Tibial nerve (tissue), 4 donors: ENCODE measurements around the gene ZMYND15. TPM values are rescaled to one million over a fixed set of nuclear protein-coding genes. Genes with fewer than 3 reads are reported as not detected.
"Not testable (repeated sequence)": the region's sequence is repeated elsewhere in the genome, so short reads cannot be mapped to it uniquely, and the experiment has no call there.

ENCODE experiments used
- DNase-seq, 2 donors: peaks; one replicate each; pipeline ENCODE4 v3.0.0-alpha.2; 2019; ENCODE audit warnings: low spot score in 2 of 2
- H3K27ac ChIP-seq, 4 donors: fragments of 200-600 bp; sonication (generic) in 3 of 4; one replicate each; pipeline ENCODE4 v1.5.1; 2017 to 2019; ENCODE audit warnings: mild to moderate bottlenecking in 1 of 4
- H3K27me3 ChIP-seq, 2 donors: fragments of 200-600 bp; sonication (generic) in 1 of 2; one replicate each; pipeline versions ENCODE4 v1.5.1 to v1.6.0; 2017 to 2019
- H3K36me3 ChIP-seq, 3 donors: fragments of 200-600 bp; sonication (generic); one replicate each; pipeline ENCODE4 v1.5.1; 2018 to 2019
- H3K4me1 ChIP-seq, 4 donors: fragments of 200-600 bp; sonication (generic) in 3 of 4; one replicate each; pipeline ENCODE4 v1.5.1; 2017 to 2019
- H3K4me3 ChIP-seq, 4 donors: fragments of 200-600 bp; sonication (generic) in 3 of 4; one replicate each; pipeline ENCODE4 v1.5.1; 2017 to 2019; ENCODE audit warnings: mild to moderate bottlenecking in 1 of 4, moderate library complexity in 1 of 4
- H3K9me3 ChIP-seq, 4 donors: fragments of 200-600 bp; sonication (generic) in 3 of 4; one replicate each; pipeline ENCODE4 v1.5.1; 2017 to 2019
- EP300 ChIP-seq, 2 donors: sonication (generic); formaldehyde crosslinking; IDR thresholded peaks; one replicate each; pipeline ENCODE4 v1.6.1; 2017; ENCODE audit warnings: antibody characterized with exemption in 2 of 2, mild to moderate bottlenecking in 1 of 2
- POLR2A ChIP-seq, 2 donors: fragments of 450-650 bp; IDR thresholded peaks; one replicate each; pipeline ENCODE4 v1.6.1; 2017; ENCODE audit warnings: antibody characterized with exemption in 2 of 2, mild to moderate bottlenecking in 2 of 2, moderate library complexity in 2 of 2
- WGBS, 2 donors: methylation state at CpG; one replicate each; pipeline ENCODE4 v1.1.5; 2018; 5-methylcytosine and 5-hydroxymethylcytosine counted together
- total RNA-seq, 4 donors: library from RNA; depleted of rRNA; stranded (reverse); fragments of >200 nt; gene quantifications; one replicate each; pipeline ENCODE4 v1.1.0, GENCODE V29; 2016
- TF ChIP-seq, protein P1 (sequence below), 5 experiments: fragments of 200-600 bp in 3 of 5; fragments of 450-650 bp in 2 of 5; sonication (generic) in 3 of 5; IDR thresholded peaks; one replicate each; pipeline ENCODE4 v1.5.1; 2016 to 2019; ENCODE audit warnings: antibody characterized with exemption in 5 of 5, mild to moderate bottlenecking in 3 of 5, moderate library complexity in 2 of 5

Gene ZMYND15
- total RNA-seq, 4 donors from 2014 or later: 0.42 to 0.66 (median 0.59) TPM; not detected in 1

DNA sequence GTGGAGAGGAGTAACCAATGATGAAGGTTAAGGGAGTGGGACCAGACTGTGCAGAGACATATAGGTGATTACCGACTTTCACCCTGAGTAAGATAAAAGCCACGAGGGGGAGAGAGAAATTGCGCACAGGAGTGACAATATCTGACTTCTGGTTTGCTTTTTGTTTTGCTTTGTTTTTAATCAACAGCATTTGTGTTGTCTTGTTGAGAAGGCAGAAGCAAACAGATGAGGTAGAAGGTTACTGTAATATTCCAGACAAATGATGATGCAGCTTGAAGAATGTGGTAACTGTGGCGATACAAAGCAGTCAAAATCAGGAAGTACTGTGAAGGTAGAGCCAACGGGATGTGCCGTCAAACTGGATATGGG is 43.2 kb upstream of the ZMYND15 start:
- TF ChIP-seq, protein P1, sequence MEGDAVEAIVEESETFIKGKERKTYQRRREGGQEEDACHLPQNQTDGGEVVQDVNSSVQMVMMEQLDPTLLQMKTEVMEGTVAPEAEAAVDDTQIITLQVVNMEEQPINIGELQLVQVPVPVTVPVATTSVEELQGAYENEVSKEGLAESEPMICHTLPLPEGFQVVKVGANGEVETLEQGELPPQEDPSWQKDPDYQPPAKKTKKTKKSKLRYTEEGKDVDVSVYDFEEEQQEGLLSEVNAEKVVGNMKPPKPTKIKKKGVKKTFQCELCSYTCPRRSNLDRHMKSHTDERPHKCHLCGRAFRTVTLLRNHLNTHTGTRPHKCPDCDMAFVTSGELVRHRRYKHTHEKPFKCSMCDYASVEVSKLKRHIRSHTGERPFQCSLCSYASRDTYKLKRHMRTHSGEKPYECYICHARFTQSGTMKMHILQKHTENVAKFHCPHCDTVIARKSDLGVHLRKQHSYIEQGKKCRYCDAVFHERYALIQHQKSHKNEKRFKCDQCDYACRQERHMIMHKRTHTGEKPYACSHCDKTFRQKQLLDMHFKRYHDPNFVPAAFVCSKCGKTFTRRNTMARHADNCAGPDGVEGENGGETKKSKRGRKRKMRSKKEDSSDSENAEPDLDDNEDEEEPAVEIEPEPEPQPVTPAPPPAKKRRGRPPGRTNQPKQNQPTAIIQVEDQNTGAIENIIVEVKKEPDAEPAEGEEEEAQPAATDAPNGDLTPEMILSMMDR (IDR thresholded peaks at IDR 0.05): no peak
- no peak for TF ChIP-seq EP300 (IDR thresholded peaks at IDR 0.05)
- no peak for TF ChIP-seq POLR2A (IDR thresholded peaks at IDR 0.05)
- 88 to 89% methylated on average over 6 of the region's 6 CpGs for WGBS, 2 donors
- peaks cover 0 to 34% (median 0%) of the 10 kb centered on the region in 3 donors for H3K36me3 ChIP-seq
- no peak for DNase-seq
- no peak overlapping the region for H3K4me3 ChIP-seq
- no peaks in the 10 kb centered on the region for H3K27me3 ChIP-seq
- no peak overlapping the region for H3K27ac ChIP-seq
- H3K4me1 ChIP-seq: peaks cover 0 to 11% (median 0%) of the 10 kb centered on the region in 4 donors
- H3K9me3 ChIP-seq: no peaks in the 10 kb centered on the region

GRCh38 chr17:4699401-4700056 is 40.1 kb upstream of the ZMYND15 start:
- 62 to 72% methylated on average over 13 of the region's 13 CpGs for WGBS, 2 donors
- not testable (repeated sequence) for H3K4me3 ChIP-seq
- peaks cover 0 to 24% (median 0%) of the 10 kb centered on the region in 3 donors for H3K36me3 ChIP-seq

DNA sequence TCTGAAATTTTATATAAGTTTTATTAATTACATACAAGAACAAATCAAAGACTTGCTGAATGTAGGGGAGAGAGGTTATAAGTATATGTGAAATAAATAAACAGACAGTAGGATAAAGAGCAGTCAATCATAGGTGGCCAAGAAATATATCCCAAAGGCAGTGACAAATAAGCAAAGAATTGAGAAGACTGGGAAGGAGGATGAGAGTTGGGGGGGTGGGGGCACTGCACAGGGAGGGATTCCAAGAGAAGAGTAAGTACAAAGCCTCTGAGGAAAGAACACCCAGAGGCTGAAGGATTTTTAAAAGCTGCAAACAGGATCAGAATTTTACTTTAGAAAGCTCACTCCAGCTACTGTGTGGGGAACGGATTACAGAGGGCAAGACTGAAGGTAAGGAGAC is 38.5 kb upstream of the ZMYND15 start:
- Histone ChIP-seq H3K36me3 (peaks cover 0 to 12% (median 0%) of the 10 kb centered on the region in 3 donors), H3K9me3 (no peaks in the 10 kb centered on the region), H3K4me3 (no peak overlapping the region), H3K4me1 (peaks cover 0 to 31% (median 9%) of the 10 kb centered on the region in 4 donors), H3K27me3 (no peaks in the 10 kb centered on the region), H3K27ac (no peak overlapping the region)
- TF ChIP-seq EP300 (IDR thresholded peaks at IDR 0.05) (no peak), POLR2A (IDR thresholded peaks at IDR 0.05) (no peak)
- TF ChIP-seq, protein P1 (IDR thresholded peaks at IDR 0.05): no peak
- 66 to 77% methylated on average over 1 of the region's 1 CpG for WGBS, 2 donors
- no peak for DNase-seq

More at GRCh38 chr17:4699401-4700056, 40.1 kb upstream of the ZMYND15 start:
- H3K27ac ChIP-seq, H3K27me3 ChIP-seq, DNase-seq, H3K9me3 ChIP-seq: not testable (repeated sequence)
- H3K4me1 ChIP-seq: peaks cover 0 to 28% (median 9%) of the 10 kb centered on the region in 4 donors

- Histone ChIP-seq H3K27me3 (no peaks in the 10 kb centered on the region), H3K27ac (peak overlapping the region; percentile 60 to 86 (median 84)), H3K4me1 (peaks cover 0 to 31% (median 9%) of the 10 kb centered on the region in 4 donors), H3K36me3 (no peaks in the 10 kb centered on the region), H3K9me3 (no peaks in the 10 kb centered on the region), H3K4me3 (peak overlapping the region; percentile 80 to 92 (median 90))
- WGBS, 2 donors: 3 to 4% methylated on average over 15 of the region's 15 CpGs
- DNase-seq: no peak
- TF ChIP-seq POLR2A (IDR thresholded peaks at IDR 0.05) (no peak), EP300 (IDR thresholded peaks at IDR 0.05) (no peak)
- TF ChIP-seq, protein P1 (IDR thresholded peaks at IDR 0.05): no peak
These were observed 36.3 kb upstream of the ZMYND15 start for GRCh38 chr17:4703330-4703691.

DNA sequence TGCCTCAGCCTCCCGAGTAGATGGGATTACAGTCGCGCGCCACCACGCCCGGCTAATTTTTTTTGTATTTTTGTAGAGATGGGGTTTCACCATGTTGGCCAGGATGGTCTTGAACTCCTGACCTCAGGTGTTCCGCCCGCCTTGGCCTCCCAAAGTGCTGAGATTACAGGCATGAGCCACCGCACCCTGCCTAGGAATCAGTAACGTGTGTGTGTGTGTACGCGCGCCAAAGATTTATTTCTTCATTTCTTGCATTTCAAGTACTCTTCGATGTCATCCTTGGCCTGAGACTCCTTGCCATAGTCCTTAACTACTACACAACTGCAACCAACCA is 35.1 kb upstream of the ZMYND15 start:
- not testable (repeated sequence) for H3K27me3 ChIP-seq, H3K9me3 ChIP-seq, DNase-seq, H3K36me3 ChIP-seq
- peak overlapping the region in 3 of 4 donors; percentile 83 to 86 (median 85) for H3K27ac ChIP-seq
- H3K4me1 ChIP-seq: peaks cover 0 to 26% (median 9%) of the 10 kb centered on the region in 4 donors
- H3K4me3 ChIP-seq: peak overlapping the region; percentile 80 to 92 (median 90)
- 51 to 57% methylated on average over 14 of the region's 14 CpGs for WGBS, 2 donors

- Histone ChIP-seq H3K27me3 (no peaks in the 10 kb centered on the region), H3K9me3 (no peaks in the 10 kb centered on the region), H3K4me1 (peaks cover 0 to 25% (median 9%) of the 10 kb centered on the region in 4 donors), H3K27ac (no peak overlapping the region), H3K36me3 (no peaks in the 10 kb centered on the region), H3K4me3 (no peak overlapping the region)
- DNase-seq: no peak
- 94 to 96% methylated on average over 15 of the region's 15 CpGs for WGBS, 2 donors
- TF ChIP-seq POLR2A (IDR thresholded peaks at IDR 0.05) (no peak), EP300 (IDR thresholded peaks at IDR 0.05) (no peak)
- TF ChIP-seq, protein P1 (IDR thresholded peaks at IDR 0.05): no peak
These were observed 34.6 kb upstream of the ZMYND15 start for GRCh38 chr17:4704991-4705390.
